Common myeloid progenitor, CD34-positive (primary cell): ENCODE measurements around the gene GRIFIN.

Experiments
- CTCF ChIA-PET: fragments of 350-600 bp; sonication (Branson Sonifier 250); formaldehyde crosslinking; loops from one replicate; lab custom pipeline; 2021; ENCODE audit warnings: antibody characterized with exemption; lab: Charles Lee
- POLR2A ChIA-PET: fragments of 350-600 bp; sonication (Branson Sonifier 250); formaldehyde crosslinking; loops from one replicate; lab custom pipeline; 2021; ENCODE audit warnings: antibody characterized with exemption; lab: Charles Lee
- DNase-seq, 3 donors: peaks; one replicate each; pipeline versions ENCODE4 v3.0.0 to v3.0.0-alpha.2; 2013
- H3K27ac ChIP-seq, 2 experiments: 1 replicate in 1 of 2; 2 replicates in 1 of 2; pipeline ENCODE4 v1.7.0; 2013; ENCODE audit warnings: inconsistent platforms in 2 of 2, low read length in 2 of 2, mild to moderate bottlenecking in 2 of 2, low read depth in 1 of 2, moderate library complexity in 1 of 2; ENCODE audit not compliant: severe bottlenecking in 2 of 2, insufficient read depth in 1 of 2, poor library complexity in 1 of 2
- H3K27me3 ChIP-seq, 5 experiments: replicated peaks in 2 of 5; 1 replicate in 3 of 5; 2 replicates in 2 of 5; pipeline versions ENCODE4 v1.6.1 to v1.7.0; 2013; ENCODE audit warnings: low read length in 4 of 5, mild to moderate bottlenecking in 2 of 5, moderate library complexity in 2 of 5, inconsistent platforms in 1 of 5; ENCODE audit not compliant: insufficient read depth in 5 of 5, control insufficient read depth in 4 of 5
- H3K36me3 ChIP-seq, 4 experiments: 1 replicate in 2 of 4; 2 replicates in 2 of 4; pipeline versions ENCODE4 v1.6.1 to v1.7.0; 2013; ENCODE audit warnings: low read length in 3 of 4, control low read depth in 1 of 4, mild to moderate bottlenecking in 1 of 4; ENCODE audit not compliant: control insufficient read depth in 4 of 4, insufficient read depth in 4 of 4
- H3K4me1 ChIP-seq, 4 experiments: 1 replicate in 3 of 4; 2 replicates in 1 of 4; pipeline versions ENCODE4 v1.6.1 to v1.7.1; 2013; ENCODE audit warnings: low read length in 3 of 4, mild to moderate bottlenecking in 3 of 4, control low read depth in 1 of 4, inconsistent platforms in 1 of 4, moderate library complexity in 1 of 4; ENCODE audit not compliant: control insufficient read depth in 4 of 4, insufficient read depth in 4 of 4; ENCODE audit errors: control extremely low read depth in 1 of 4
- H3K4me3 ChIP-seq, 7 experiments: 1 replicate in 4 of 7; 2 replicates in 3 of 7; pipeline versions ENCODE4 v1.5.1 to v1.7.0; 2013; ENCODE audit warnings: mild to moderate bottlenecking in 7 of 7, low read length in 6 of 7, moderate library complexity in 6 of 7, inconsistent platforms in 2 of 7, low read depth in 2 of 7, control low read depth in 1 of 7; ENCODE audit not compliant: insufficient read depth in 4 of 7, control insufficient read depth in 1 of 7; ENCODE audit errors: extremely low read depth in 1 of 7
- H3K9me3 ChIP-seq, 5 experiments: 1 replicate in 4 of 5; 2 replicates in 1 of 5; pipeline versions ENCODE4 v1.6.1 to v1.7.1; 2013; ENCODE audit warnings: low read length in 4 of 5, mild to moderate bottlenecking in 2 of 5, inconsistent platforms in 1 of 5, low read depth in 1 of 5, moderate library complexity in 1 of 5; ENCODE audit not compliant: control insufficient read depth in 4 of 5, insufficient read depth in 2 of 5; ENCODE audit errors: control extremely low read depth in 1 of 5
- WGBS: methylation state at CpG from one replicate; pipeline ENCODE4 v1.1.5; 2013; ENCODE audit not compliant: insufficient coverage; 5-methylcytosine and 5-hydroxymethylcytosine counted together

GRIFIN gene

GRCh38 chr7:2498708-2499107, 22.5 kb upstream of the GRIFIN start:
- Histone ChIP-seq H3K27me3 (no peaks in the 10 kb centered on the region), H3K9me3 (no peaks in the 10 kb centered on the region), H3K4me3 (no peak overlapping the region), H3K36me3 (no peaks in the 10 kb centered on the region), H3K4me1 (peaks cover 0 to 40% (median 36%) of the 10 kb centered on the region in 4 experiments), H3K27ac (no peak overlapping the region)
- DNase-seq: no peak
- 93% methylated on average over 3 of the region's 6 CpGs for WGBS
- ChIA-PET POLR2A (interaction anchor here (0.6 to 2.5 kb wide), 5 partner anchors 9 to 77 kb away, joined by 3 to 11 read pairs (median 6); no protein-coding TSS in a partner anchor), CTCF (interaction anchor here (0.8 to 1.4 kb wide), 7 partner anchors 9 to 41 kb away, joined by 3 to 10 read pairs (median 4); no protein-coding TSS in a partner anchor)

- peak; percentile 22 to 83 (median 79) for DNase-seq
- no peak overlapping the region for H3K27ac ChIP-seq
These were observed 21.5 kb upstream of the GRIFIN start for GRCh38 chr7:2497500-2498336.

GRCh38 chr7:2497065-2497464, 20.9 kb upstream of the GRIFIN start:
- ChIA-PET CTCF (interaction anchor here (1.7 kb wide), 1 partner anchor 20 kb away, joined by 4 read pairs; no protein-coding TSS in a partner anchor), POLR2A (no interaction called here)
- no peak for DNase-seq
- Histone ChIP-seq H3K4me1 (peaks cover 0 to 33% (median 30%) of the 10 kb centered on the region in 4 experiments), H3K36me3 (no peaks in the 10 kb centered on the region), H3K4me3 (no peak overlapping the region), H3K27ac (no peak overlapping the region), H3K27me3 (no peaks in the 10 kb centered on the region), H3K9me3 (no peaks in the 10 kb centered on the region)
- WGBS: 100% methylated on average over 3 of the region's 3 CpGs

More at GRCh38 chr7:2497500-2498336, 21.5 kb upstream of the GRIFIN start:
- ChIA-PET CTCF (interaction anchor here (0.7 to 1.7 kb wide), 8 partner anchors 10 to 47 kb away, joined by 3 to 10 read pairs (median 4); no protein-coding TSS in a partner anchor), POLR2A (interaction anchor here (0.6 to 2.5 kb wide), 5 partner anchors 9 to 78 kb away, joined by 3 to 11 read pairs (median 6); no protein-coding TSS in a partner anchor)
- H3K36me3 ChIP-seq: no peaks in the 10 kb centered on the region
- peak overlapping the region in 2 of 7 experiments; percentile 26 to 33 for H3K4me3 ChIP-seq
- no peaks in the 10 kb centered on the region for H3K9me3 ChIP-seq
- peaks cover 0 to 36% (median 30%) of the 10 kb centered on the region in 4 experiments for H3K4me1 ChIP-seq
- H3K27me3 ChIP-seq: no peaks in the 10 kb centered on the region
- WGBS: 23% methylated on average over 21 of the region's 25 CpGs

GRCh38 chr7:2496375-2496774, 20.2 kb upstream of the GRIFIN start:
- no peak overlapping the region for H3K4me3 ChIP-seq
- no peak overlapping the region for H3K27ac ChIP-seq
- 97% methylated on average over 7 of the region's 9 CpGs for WGBS
- no peaks in the 10 kb centered on the region for H3K27me3 ChIP-seq
- H3K9me3 ChIP-seq: no peaks in the 10 kb centered on the region
- H3K36me3 ChIP-seq: no peaks in the 10 kb centered on the region
- ChIA-PET CTCF (no interaction called here), POLR2A (no interaction called here)
- peaks cover 0 to 33% (median 30%) of the 10 kb centered on the region in 4 experiments for H3K4me1 ChIP-seq
- no peak for DNase-seq

GRCh38 chr7:2495418-2496299, 19.5 kb upstream of the GRIFIN start:
- 94% methylated on average over 15 of the region's 25 CpGs for WGBS
- ChIA-PET CTCF (no interaction called here), POLR2A (no interaction called here)
- Histone ChIP-seq H3K4me3 (no peak overlapping the region), H3K36me3 (no peaks in the 10 kb centered on the region), H3K4me1 (peaks cover 0 to 33% (median 30%) of the 10 kb centered on the region in 4 experiments), H3K9me3 (no peaks in the 10 kb centered on the region), H3K27ac (no peak overlapping the region), H3K27me3 (no peaks in the 10 kb centered on the region)
- no peak for DNase-seq

- H3K27me3 ChIP-seq: no peaks in the 10 kb centered on the region
These were observed 18.3 kb upstream of the GRIFIN start for GRCh38 chr7:2494191-2495130.

More at GRCh38 chr7:2494191-2495130, 18.3 kb upstream of the GRIFIN start:
- CTCF ChIA-PET: interaction anchor here (0.5 kb wide), 1 partner anchor 22 kb away, joined by 3 read pairs; no protein-coding TSS in a partner anchor
- Histone ChIP-seq H3K36me3 (no peaks in the 10 kb centered on the region), H3K9me3 (no peaks in the 10 kb centered on the region), H3K4me1 (peaks cover 0 to 41% (median 36%) of the 10 kb centered on the region in 4 experiments), H3K27ac (no peak overlapping the region), H3K4me3 (no peak overlapping the region)
- DNase-seq: no peak
- POLR2A ChIA-PET: no interaction called here
- 55% methylated on average over 24 of the region's 32 CpGs for WGBS
